Measurements from ENCODE around the gene LASP1NB.

LASP1NB gene

DNA sequence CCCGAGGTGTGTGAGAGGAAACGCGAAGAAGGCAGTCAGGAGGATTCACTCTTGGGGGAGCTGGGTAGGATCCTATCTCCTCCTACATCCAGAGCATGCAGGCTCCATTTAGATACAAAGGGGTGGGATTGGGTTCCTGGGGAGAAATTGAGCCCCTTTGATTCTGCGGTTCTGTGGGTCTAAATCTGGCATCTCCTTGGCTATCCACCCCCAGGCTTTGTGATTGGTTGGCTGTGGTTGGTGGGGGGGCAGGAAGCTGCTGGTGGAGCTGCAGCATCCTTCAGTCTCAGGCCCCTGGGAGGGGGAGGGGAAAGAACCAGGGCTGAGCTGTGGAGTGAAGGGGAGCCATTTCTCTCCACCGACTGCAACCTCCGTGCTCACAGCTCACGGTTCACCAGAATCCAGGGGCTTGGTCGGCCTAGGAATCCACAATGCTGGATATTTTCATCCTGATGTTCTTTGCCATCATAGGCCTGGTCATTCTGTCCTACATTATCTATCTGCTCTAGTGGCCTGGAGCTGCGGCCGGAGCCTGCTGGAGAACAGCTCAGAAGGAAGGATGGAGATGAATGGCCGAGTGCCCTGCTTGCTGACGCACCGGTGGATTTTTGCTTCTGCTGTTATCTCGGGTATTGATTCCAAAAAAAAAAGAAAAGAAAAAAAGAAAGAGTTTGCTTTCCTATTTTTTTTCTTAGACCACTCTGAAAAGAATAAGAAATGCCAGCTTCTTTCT, at the start of gene LASP1NB:
Gene LASP1NB (plus strand): TSS at position 352 of the 733 bp plus-strand sequence.
- Mint-ChIP-seq H3K4me1 (ENCODE audit: low read depth) (peaks cover 36% of the 10 kb centered on the region), H3K36me3 (ENCODE audit: insufficient read depth) (peaks cover under 1% of the 10 kb centered on the region), H3K9me3 (no peaks in the 10 kb centered on the region), H3K4me3 (no peak within 1 kb of the TSS), H3K27me3 (ENCODE audit: low read depth) (no peaks in the 10 kb centered on the region)
- ATAC-seq (peak; percentile 35 to 44), DNase-seq (peak; percentile 24)

DNA sequence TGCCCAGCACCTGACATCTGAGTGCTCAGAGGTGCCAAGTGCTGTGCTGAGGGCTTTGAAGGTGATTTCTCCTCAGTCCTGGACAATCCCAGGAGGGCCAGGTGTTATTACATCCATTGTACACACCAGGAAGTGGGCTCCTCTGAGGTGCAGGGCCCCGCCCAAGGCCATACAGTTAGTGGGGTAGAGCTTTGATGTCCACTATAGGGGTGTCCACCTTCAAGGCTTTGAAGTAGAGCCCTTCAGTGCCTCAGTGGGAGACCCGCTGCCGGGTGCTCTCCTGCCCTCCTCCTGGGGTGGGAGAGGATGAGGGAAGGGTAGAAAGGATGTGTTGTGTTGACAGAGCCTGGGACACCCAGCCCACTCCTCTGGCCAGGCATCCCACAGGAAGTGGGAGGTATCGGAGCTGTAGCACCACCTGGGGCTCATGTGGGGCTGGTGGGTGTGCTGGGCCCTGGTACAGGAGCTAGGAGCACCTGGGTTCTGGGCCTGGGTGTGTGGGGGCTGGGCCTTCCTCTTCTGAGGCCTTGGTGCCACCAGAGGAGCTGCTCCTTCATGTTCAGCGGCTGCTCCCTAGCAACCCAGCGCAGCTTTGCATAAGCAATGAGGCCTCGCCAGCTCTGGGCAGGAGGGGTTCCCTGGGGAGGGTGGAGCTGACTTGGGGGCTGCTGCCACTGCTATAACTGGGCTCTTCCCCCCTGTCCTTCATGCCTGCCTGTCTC, 48.1 kb upstream of the LASP1NB start:
- peaks cover 92% of the 10 kb centered on the region for H3K4me1 Mint-ChIP-seq (ENCODE audit: low read depth)
- no peak for DNase-seq
- peaks cover 10% of the 10 kb centered on the region for H3K36me3 Mint-ChIP-seq (ENCODE audit: insufficient read depth)
- H3K4me3 Mint-ChIP-seq = peak overlapping the region; percentile 48
- no peaks in the 10 kb centered on the region for H3K9me3 Mint-ChIP-seq
- no peaks in the 10 kb centered on the region for H3K27me3 Mint-ChIP-seq (ENCODE audit: low read depth)
- peak; percentile 32 to 33 for ATAC-seq

DNA sequence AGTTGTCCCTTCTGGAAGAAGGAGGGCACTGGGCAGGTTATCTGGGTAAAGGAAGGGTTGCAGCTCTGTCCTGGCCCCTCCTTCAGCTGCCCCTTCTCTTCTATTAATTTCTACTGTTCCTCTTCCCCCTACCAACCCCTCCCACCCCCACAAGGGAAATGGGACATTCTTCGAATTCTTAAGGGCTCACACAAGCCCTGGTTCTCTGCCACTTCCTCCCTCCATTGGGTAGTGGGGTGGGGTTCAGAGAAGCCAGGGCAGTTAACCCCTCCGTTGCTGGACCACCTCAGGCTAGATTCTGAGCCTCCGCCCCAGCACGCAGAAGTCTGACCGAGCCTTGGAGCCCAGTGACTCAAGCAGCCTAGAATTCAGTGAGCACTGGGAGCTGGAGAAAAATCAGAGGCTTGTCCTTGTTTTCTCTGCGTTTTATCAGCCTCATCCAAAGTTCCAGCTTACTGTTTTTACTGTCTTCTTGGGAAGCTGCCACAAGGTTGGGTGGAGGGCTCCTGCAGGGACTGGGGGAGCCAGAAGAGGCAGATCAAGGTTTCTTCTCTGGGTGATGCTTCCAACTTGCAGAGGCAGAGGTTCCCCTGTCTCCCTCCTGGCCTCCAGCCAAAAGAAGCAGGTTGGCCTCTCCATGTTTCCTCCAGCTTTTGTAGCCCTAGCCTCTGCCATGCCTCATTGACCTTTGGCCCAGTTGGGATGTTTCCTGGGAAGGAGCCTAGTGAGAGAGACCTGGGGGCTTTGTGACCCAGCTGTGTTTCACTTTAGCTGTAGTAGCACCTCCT, 45.3 kb upstream of the LASP1NB start:
- H3K9me3 Mint-ChIP-seq = no peaks in the 10 kb centered on the region
- H3K27me3 Mint-ChIP-seq (ENCODE audit: low read depth) = no peaks in the 10 kb centered on the region
- ATAC-seq = no peak
- peaks cover 10% of the 10 kb centered on the region for H3K36me3 Mint-ChIP-seq (ENCODE audit: insufficient read depth)
- DNase-seq = no peak
- H3K4me1 Mint-ChIP-seq (ENCODE audit: low read depth) = peaks cover 87% of the 10 kb centered on the region
- peak overlapping the region; percentile 47 for H3K4me3 Mint-ChIP-seq

DNA sequence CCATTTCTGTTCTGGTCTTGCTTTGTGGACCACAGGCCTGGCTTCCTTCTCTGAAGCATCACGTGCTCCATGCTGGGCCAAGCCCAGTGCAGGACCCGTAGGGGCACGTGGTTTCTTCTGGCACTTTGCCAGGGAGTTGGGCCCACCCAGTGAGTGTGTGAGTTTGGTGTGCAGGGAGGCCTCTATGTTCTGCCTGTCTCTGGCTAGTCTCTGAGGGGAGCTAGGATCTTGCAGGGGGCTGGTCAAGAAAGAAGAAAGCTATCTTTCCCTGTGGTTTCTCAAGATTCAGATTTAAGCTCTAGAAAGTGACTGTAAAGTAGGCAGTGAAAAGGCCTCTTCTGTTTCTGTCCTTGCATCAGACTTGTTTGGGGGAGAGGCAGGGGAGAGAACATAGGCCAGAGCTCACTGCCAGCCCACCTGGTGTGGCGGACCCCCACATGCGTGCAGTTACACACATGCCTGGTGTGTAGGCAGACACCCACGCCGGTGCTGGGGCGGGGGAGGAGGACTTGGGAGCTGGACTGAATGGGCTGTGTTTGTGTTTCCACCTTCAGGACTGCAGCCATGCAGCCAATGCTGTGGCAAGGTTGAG, 43.7 kb upstream of the LASP1NB start:
- no peaks in the 10 kb centered on the region for H3K27me3 Mint-ChIP-seq (ENCODE audit: low read depth)
- no peaks in the 10 kb centered on the region for H3K9me3 Mint-ChIP-seq
- peaks cover 13% of the 10 kb centered on the region for H3K36me3 Mint-ChIP-seq (ENCODE audit: insufficient read depth)
- ATAC-seq (peak; percentile 36 to 38), DNase-seq (no peak)
- H3K4me1 Mint-ChIP-seq (ENCODE audit: low read depth) = peaks cover 89% of the 10 kb centered on the region
- H3K4me3 Mint-ChIP-seq = no peak overlapping the region

DNA sequence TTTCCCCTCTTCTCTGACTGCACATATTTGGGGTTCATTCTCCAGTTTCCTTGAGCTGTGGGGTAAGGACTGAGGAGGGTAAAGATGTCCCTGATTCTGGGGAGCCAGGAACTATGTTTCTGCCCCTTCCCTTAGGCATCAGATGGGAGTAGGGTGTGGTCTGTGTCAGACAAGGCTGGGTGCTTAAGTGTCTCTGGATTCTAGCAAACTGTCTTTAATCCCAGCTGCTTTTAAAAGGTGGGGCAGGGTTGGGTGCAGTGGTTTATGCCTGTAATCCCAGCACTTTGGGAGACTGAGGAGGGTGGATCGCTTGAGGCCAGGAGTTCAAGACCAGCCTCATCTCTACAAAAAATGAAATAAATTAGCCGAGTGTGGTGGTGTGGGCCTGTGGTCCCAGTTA, 42.5 kb upstream of the LASP1NB start:
- H3K27me3 Mint-ChIP-seq (ENCODE audit: low read depth) = no peaks in the 10 kb centered on the region
- no peak for DNase-seq
- ATAC-seq = no peak
- H3K4me3 Mint-ChIP-seq = no peak overlapping the region
- H3K9me3 Mint-ChIP-seq = no peaks in the 10 kb centered on the region
- peaks cover 88% of the 10 kb centered on the region for H3K4me1 Mint-ChIP-seq (ENCODE audit: low read depth)
- peaks cover 13% of the 10 kb centered on the region for H3K36me3 Mint-ChIP-seq (ENCODE audit: insufficient read depth)

DNA sequence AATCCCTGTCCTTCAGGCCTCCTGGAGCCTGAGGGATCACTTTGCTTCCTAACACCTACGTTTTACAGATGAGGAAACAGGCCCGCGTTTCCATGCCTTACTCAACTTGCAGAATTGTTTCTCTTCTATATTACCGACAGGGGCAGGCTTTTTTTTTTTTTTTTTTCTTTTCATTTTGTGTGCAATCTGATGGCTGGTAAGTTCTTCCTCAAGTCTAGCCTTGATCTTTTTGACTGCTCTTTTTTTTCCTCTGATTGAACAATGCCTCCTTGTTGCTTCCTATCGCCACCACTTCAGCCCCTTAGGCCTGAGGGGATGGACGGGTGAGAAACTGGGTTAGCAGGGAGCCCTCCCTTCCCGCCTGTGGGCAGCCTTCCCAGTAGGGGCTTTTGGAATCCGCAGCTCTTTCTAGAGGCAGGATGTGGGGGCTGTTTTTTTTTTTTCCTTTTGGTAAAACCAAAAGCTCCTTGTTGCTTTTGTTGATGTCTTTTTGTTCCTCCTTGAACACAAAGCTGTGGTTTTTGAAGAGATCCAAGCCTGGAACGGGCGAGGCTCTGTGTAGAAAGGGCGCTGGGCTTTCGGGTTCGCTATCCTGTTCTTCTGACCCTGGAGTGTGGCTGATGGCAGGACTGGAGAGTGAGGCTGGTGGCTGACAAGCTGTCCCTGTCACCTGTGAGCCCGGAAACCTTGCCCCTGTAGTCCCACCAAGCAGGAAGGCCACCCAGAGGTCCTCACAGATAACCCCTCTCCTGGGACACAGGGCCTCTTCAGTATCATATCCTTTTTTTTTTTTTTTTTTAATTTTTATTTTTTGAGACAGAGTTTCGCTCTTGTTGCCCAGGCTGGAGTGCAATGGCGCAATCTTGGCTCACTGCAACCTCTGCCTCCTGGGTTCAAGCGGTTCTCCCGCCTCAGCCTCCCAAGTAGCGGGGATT, 41.6 kb upstream of the LASP1NB start:
- Mint-ChIP-seq H3K27me3 (ENCODE audit: low read depth) (no peaks in the 10 kb centered on the region), H3K4me3 (peak overlapping the region; percentile 63), H3K4me1 (ENCODE audit: low read depth) (peaks cover 88% of the 10 kb centered on the region), H3K9me3 (no peaks in the 10 kb centered on the region), H3K36me3 (ENCODE audit: insufficient read depth) (peaks cover 10% of the 10 kb centered on the region)
- DNase-seq (no peak), ATAC-seq (no peak)

DNA sequence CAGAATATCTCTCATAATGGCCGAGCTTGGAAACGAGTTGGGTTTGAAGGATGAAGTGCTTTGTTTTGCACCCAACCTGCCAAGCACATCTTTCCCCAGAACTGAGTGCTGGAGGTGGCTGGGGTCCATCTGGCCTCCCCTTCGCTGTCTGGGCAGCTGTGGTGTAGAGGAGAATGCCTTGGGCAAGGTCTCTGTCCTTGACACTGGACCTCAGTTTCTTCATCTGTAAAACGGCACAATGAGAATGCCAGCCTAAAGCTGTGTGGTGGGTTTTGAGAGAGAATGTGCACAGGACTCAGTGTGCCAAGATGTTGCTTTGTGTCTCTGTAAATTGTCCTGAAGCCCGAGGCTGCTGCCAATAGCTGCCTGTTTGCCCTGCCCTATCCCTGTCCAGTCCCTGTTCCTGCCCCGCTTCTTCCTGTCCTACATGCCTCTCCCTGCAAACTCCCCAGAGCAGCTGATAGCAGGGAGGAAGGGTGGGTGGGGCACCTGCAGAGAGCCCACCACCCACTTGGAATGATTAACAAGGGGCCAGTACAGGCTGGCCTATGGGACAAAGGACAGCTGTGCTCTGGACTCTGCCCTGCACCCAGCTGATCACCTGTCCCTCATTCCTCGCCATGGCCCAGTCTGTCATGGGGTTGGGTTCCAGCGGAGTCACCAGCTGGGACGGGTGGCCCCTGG, 40.2 kb upstream of the LASP1NB start:
- H3K4me1 Mint-ChIP-seq (ENCODE audit: low read depth) = peaks cover 90% of the 10 kb centered on the region
- DNase-seq (no peak), ATAC-seq (no peak)
- no peaks in the 10 kb centered on the region for H3K9me3 Mint-ChIP-seq
- peaks cover 15% of the 10 kb centered on the region for H3K36me3 Mint-ChIP-seq (ENCODE audit: insufficient read depth)
- no peaks in the 10 kb centered on the region for H3K27me3 Mint-ChIP-seq (ENCODE audit: low read depth)
- peak overlapping the region; percentile 35 for H3K4me3 Mint-ChIP-seq

DNA sequence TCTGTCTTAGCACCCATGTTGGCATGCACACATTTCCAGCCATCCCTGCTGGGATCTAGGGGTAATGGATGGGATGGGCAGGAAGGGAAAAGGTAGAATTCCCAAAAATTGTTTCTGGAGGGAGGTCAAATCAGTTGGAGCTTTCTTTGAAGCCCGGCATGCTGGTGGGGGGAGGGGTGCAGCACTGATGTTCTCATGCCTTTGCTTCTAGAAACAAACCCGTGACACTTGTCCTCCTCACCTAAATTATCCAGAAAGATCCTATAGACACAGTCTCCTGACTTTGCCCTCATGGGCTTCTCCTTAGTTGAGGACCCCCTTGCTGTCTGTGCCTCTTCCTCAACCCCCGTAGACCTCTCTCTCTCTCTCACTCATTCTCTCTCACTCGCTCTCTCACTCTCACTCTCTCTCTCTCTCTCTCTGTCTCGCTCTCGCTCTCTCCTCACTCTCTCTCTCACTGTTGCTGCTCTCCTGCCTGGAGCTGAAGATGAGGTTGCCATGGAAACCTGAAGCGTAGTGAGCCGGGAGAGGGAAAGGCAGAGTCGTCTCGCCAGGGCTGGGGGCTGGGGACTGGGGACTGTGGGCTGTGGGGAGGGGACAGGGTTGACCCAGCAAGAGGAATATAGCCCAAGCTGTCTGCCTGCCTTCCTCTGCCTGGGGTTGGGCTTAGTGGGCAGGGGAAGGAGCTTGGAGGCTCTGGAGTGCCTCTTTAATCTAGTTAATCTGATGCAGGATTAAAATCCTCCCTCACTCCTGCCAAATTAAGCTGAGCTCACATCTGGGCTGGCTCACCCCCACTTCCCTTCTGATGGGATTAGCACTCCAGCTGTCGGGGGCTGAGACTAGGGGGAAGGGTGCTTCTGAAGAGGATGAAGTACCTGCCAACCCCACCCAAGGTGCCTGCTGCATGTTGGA, 39.4 kb upstream of the LASP1NB start:
- no peak for DNase-seq
- no peaks in the 10 kb centered on the region for H3K27me3 Mint-ChIP-seq (ENCODE audit: low read depth)
- H3K4me3 Mint-ChIP-seq = peak overlapping the region; percentile 19
- no peak for ATAC-seq
- no peaks in the 10 kb centered on the region for H3K9me3 Mint-ChIP-seq
- H3K4me1 Mint-ChIP-seq (ENCODE audit: low read depth) = peaks cover 90% of the 10 kb centered on the region
- peaks cover 17% of the 10 kb centered on the region for H3K36me3 Mint-ChIP-seq (ENCODE audit: insufficient read depth)

DNA sequence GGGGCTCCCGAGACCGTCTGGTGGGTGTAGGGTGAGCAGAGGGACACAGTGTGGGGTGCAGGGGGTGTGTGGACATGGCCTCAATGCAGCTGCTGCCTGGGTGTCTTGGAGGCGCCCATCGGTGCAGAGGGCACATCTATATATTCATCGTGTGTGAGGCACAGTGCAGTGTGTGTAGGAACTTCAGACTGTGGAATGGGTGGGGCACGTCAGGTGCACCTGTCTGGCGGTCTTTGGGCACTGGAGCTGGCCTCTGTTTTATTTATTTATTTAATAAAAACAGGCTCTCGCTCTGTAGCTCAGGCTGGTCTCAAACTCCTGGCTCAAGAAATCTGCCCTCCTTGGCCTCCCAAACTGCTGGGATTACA, 38.8 kb upstream of the LASP1NB start:
- no peak for ATAC-seq
- no peak for DNase-seq
- Mint-ChIP-seq H3K4me3 (no peak overlapping the region), H3K9me3 (no peaks in the 10 kb centered on the region), H3K27me3 (ENCODE audit: low read depth) (no peaks in the 10 kb centered on the region), H3K36me3 (ENCODE audit: insufficient read depth) (peaks cover 17% of the 10 kb centered on the region), H3K4me1 (ENCODE audit: low read depth) (peaks cover 89% of the 10 kb centered on the region)

DNA sequence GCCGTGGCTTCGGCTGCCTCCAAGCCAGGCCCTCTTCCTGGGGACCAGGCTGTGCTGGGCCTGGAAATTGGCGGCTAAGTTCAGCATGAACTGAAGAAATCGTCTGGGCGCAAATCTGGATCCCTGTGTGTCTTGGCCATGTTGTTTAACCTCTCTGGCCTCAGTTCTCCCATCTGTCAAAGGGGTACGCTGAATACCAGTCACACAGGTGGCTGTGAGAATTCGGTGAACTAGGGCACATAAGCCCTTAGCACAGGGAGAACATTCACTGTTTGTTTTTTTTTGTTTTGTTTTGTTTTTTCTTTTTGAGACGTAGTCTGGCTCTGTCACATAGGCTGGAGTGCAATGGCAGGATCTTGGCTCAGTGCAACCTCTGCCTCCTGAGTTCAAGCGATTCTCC, 36.6 kb upstream of the LASP1NB start:
- no peaks in the 10 kb centered on the region for H3K27me3 Mint-ChIP-seq (ENCODE audit: low read depth)
- peaks cover 15% of the 10 kb centered on the region for H3K36me3 Mint-ChIP-seq (ENCODE audit: insufficient read depth)
- ATAC-seq (no peak), DNase-seq (no peak)
- H3K9me3 Mint-ChIP-seq = no peaks in the 10 kb centered on the region
- no peak overlapping the region for H3K4me3 Mint-ChIP-seq
- peaks cover 86% of the 10 kb centered on the region for H3K4me1 Mint-ChIP-seq (ENCODE audit: low read depth)

DNA sequence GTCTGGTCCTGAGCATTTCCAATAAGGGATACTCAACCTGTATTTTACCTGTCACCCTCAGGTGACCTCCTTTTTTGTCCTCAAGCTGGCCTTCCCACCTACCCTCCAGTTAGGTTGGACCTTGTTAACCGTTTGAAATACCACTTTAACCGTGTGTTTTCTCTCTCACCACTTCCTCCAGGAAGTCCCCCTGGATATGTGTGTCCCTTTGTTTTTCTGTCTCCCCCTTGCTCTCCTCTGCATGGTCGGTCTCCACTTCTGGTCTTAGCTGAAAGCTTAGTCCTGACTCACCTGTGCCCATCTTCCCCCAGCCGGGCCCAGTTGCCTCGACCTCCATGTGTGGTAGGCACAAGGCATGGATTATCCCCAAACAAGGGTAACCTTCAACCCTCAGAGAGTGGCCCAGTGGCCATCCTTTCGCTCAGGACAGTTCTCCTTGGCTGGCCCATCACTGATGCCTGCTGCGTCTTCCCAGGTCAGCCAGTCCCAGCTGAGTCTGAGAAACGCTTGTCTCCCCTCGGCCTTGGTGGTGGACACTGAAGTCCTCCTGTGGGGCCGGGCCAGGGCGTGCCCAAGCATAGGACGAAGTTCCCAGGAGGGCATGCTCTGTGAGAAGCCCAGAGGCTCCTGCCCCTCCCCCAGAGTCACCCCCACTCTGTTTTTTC, 35.5 kb upstream of the LASP1NB start:
- Mint-ChIP-seq H3K9me3 (no peaks in the 10 kb centered on the region), H3K36me3 (ENCODE audit: insufficient read depth) (peaks cover 18% of the 10 kb centered on the region), H3K27me3 (ENCODE audit: low read depth) (no peaks in the 10 kb centered on the region), H3K4me3 (no peak overlapping the region), H3K4me1 (ENCODE audit: low read depth) (peaks cover 88% of the 10 kb centered on the region)
- no peak for ATAC-seq
- DNase-seq = no peak

DNA sequence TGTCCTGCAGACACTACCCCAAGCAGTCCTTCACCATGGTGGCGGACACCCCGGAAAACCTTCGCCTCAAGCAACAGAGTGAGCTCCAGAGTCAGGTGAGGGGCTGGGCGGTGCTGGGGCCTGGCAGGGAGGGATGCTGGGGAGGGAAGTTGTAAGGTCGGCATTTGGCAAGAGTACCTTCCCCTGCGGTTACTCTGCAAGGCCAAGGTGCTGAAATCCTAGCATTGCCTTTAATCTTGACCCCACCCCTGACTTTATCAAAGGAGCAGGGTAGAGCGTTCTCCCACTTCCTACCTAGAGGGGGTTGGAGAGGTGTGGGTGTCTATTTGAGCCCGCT, 35.0 kb upstream of the LASP1NB start:
- Mint-ChIP-seq H3K4me3 (no peak overlapping the region), H3K9me3 (no peaks in the 10 kb centered on the region), H3K4me1 (ENCODE audit: low read depth) (peaks cover 83% of the 10 kb centered on the region), H3K36me3 (ENCODE audit: insufficient read depth) (peaks cover 18% of the 10 kb centered on the region), H3K27me3 (ENCODE audit: low read depth) (no peaks in the 10 kb centered on the region)
- DNase-seq (no peak), ATAC-seq (peak; percentile 5 to 11)

Data from activated T-cell treated with anti-CD3 and anti-CD28 coated beads, Interleukin-2, amount 50 U/mL, for 4 hours (primary cell).